K562 (cell line): Measurements from ENCODE around the gene LRRC15. TPM values are rescaled to one million over a fixed set of nuclear protein-coding genes. Genes with fewer than 3 reads are reported as not detected.
A peak's percentile ranks its signal among the peaks of the same experiment; 100 is the strongest.

ENCODE experiments used
- CBX1 ChIP-seq: sonication (generic); IDR thresholded peaks from 2 replicates; pipeline ENCODE4 v1.6.1; 2016; ENCODE audit warnings: antibody characterized with exemption, low read depth, mild to moderate bottlenecking
- CCAR2 ChIP-seq: fragments of 200-400 bp; formaldehyde crosslinking; IDR thresholded peaks from 2 replicates; pipeline ENCODE4 v1.6.1; 2017; ENCODE audit warnings: mild to moderate bottlenecking, low read depth, low read length
- ELF4 ChIP-seq: fragments of 450-650 bp; formaldehyde crosslinking; IDR thresholded peaks from 2 replicates; pipeline ENCODE4 v1.4.0; 2022; ENCODE audit warnings: missing genetic modification characterization
- MYBL2 ChIP-seq, 2 experiments: fragments of 450-650 bp in 1 of 2; sonication (generic) in 1 of 2; formaldehyde crosslinking in 1 of 2; IDR thresholded peaks; 2 replicates each; pipeline versions ENCODE4 v1.6.1 to v1.8.1; 2017 to 2022; ENCODE audit warnings: borderline replicate concordance in 1 of 2, inconsistent platforms in 1 of 2, low read depth in 1 of 2, mild to moderate bottlenecking in 1 of 2, missing genetic modification reagents in 1 of 2, moderate library complexity in 1 of 2
- NR2C1 ChIP-seq, 2 experiments: fragments of 450-650 bp; IDR thresholded peaks; 2 replicates each; pipeline ENCODE4 v1.6.1; 2017; ENCODE audit warnings: mild to moderate bottlenecking in 2 of 2, antibody characterized with exemption in 1 of 2, inconsistent platforms in 1 of 2, missing compliant biosample characterization in 1 of 2, missing genetic modification characterization in 1 of 2
- TBP ChIP-seq: optimal IDR thresholded peaks from 2 replicates; pipeline ENCODE3; 2011; ENCODE audit warnings: low read depth, low read length, improper control_type of control experiment
- ZBTB26 ChIP-seq: fragments of 450-650 bp; formaldehyde crosslinking; IDR thresholded peaks from 2 replicates; pipeline ENCODE4 v1.4.0; 2022; ENCODE audit warnings: missing genetic modification characterization
- ZNF263 ChIP-seq: sonication (generic); formaldehyde crosslinking; IDR thresholded peaks from 2 replicates; pipeline ENCODE4 v1.8.0; 2022; ENCODE audit warnings: mild to moderate bottlenecking, missing genetic modification reagents, borderline replicate concordance
- ZNF644 ChIP-seq: fragments of 200-800 bp; sonication (Bioruptor generic); IDR thresholded peaks from 2 replicates; pipeline ENCODE4 v1.6.1; 2016; ENCODE audit warnings: low read depth, missing genetic modification characterization, missing compliant biosample characterization
- polyA plus RNA-seq, 8 experiments: library from polyadenylated mRNA; depleted of rRNA in 4 of 8; stranded (reverse) in 5 of 8; unstranded in 3 of 8; fragments of >200 nt; fragmentation: Nextera tagmentation in 2 of 8; fragmentation: Illumina TruSeq in 1 of 8; extraction: Ambion mirVana in 2 of 8; extraction: Trizol in 1 of 8; gene quantifications; 2 replicates each; pipeline versions ENCODE4 v1.2.1 to v1.2.3, GENCODE V29; 2011 to 2014; ENCODE audit warnings: inconsistent platforms in 1 of 8, missing spikeins in 1 of 8
- total RNA-seq, 7 experiments: library from RNA; depleted of rRNA in 6 of 7; stranded (reverse); fragments of >200 nt in 6 of 7; fragmentation: Illumina TruSeq in 2 of 7; extraction: Trizol in 2 of 7; gene quantifications; 2 replicates each; pipeline versions ENCODE4 v1.2.1 to v1.2.3, GENCODE V29; 2011 to 2021; ENCODE audit warnings: low replicate concordance in 1 of 7
- TF ChIP-seq, protein P1 (sequence below), 2 experiments: fragments of 450-650 bp; formaldehyde crosslinking in 1 of 2; IDR thresholded peaks; 2 replicates each; pipeline versions ENCODE4 v1.4.0 to v1.6.1; 2014 to 2020; ENCODE audit warnings: mild to moderate bottlenecking in 2 of 2, borderline replicate concordance in 1 of 2, low read depth in 1 of 2
- TF ChIP-seq, protein P2 (sequence below): fragments of 250-450 bp; sonication (Bioruptor Pico); IDR thresholded peaks from 2 replicates; pipeline ENCODE4 v1.5.0; 2021

LRRC15 gene
- total and polyA plus RNA-seq, 9 of the 15 experiments (the other 6 are each of a cell fraction or from before 2014, with no cell fraction given), result not detected

- TF ChIP-seq CCAR2, result no peak
- TF ChIP-seq NR2C1 (IDR thresholded peaks at IDR 0.05), result no peak
- TF ChIP-seq NR2C1 (tag; IDR thresholded peaks at IDR 0.05), result no peak
- peak; percentile 94 for TF ChIP-seq CBX1
- TF ChIP-seq TBP, result no peak
- TF ChIP-seq ZBTB26 (CRISPR knock-in tag), result peak; percentile 16
- peak; percentile 68; the same call in 1 of the 2 replicates for TF ChIP-seq ELF4 (CRISPR knock-in tag)
- peak; percentile 73 for TF ChIP-seq ZNF263 (CRISPR knock-in tag)
- TF ChIP-seq, protein P1, sequence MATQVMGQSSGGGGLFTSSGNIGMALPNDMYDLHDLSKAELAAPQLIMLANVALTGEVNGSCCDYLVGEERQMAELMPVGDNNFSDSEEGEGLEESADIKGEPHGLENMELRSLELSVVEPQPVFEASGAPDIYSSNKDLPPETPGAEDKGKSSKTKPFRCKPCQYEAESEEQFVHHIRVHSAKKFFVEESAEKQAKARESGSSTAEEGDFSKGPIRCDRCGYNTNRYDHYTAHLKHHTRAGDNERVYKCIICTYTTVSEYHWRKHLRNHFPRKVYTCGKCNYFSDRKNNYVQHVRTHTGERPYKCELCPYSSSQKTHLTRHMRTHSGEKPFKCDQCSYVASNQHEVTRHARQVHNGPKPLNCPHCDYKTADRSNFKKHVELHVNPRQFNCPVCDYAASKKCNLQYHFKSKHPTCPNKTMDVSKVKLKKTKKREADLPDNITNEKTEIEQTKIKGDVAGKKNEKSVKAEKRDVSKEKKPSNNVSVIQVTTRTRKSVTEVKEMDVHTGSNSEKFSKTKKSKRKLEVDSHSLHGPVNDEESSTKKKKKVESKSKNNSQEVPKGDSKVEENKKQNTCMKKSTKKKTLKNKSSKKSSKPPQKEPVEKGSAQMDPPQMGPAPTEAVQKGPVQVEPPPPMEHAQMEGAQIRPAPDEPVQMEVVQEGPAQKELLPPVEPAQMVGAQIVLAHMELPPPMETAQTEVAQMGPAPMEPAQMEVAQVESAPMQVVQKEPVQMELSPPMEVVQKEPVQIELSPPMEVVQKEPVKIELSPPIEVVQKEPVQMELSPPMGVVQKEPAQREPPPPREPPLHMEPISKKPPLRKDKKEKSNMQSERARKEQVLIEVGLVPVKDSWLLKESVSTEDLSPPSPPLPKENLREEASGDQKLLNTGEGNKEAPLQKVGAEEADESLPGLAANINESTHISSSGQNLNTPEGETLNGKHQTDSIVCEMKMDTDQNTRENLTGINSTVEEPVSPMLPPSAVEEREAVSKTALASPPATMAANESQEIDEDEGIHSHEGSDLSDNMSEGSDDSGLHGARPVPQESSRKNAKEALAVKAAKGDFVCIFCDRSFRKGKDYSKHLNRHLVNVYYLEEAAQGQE (IDR thresholded peaks at IDR 0.05; ENCODE audit: borderline replicate concordance), result no peak
- TF ChIP-seq, protein P1 (CRISPR knock-in tag; IDR thresholded peaks at IDR 0.05; ENCODE audit: low read depth), result no peak
- TF ChIP-seq, protein P2, sequence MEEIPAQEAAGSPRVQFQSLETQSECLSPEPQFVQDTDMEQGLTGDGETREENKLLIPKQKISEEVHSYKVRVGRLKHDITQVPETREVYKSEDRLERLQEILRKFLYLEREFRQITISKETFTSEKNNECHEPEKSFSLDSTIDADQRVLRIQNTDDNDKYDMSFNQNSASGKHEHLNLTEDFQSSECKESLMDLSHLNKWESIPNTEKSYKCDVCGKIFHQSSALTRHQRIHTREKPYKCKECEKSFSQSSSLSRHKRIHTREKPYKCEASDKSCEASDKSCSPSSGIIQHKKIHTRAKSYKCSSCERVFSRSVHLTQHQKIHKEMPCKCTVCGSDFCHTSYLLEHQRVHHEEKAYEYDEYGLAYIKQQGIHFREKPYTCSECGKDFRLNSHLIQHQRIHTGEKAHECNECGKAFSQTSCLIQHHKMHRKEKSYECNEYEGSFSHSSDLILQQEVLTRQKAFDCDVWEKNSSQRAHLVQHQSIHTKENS (CRISPR knock-in tag), result no peak
- TF ChIP-seq MYBL2 (IDR thresholded peaks at IDR 0.05; ENCODE audit: low read depth), result no peak
- TF ChIP-seq MYBL2 (CRISPR knock-in tag; IDR thresholded peaks at IDR 0.05; ENCODE audit: borderline replicate concordance), result no peak
- TF ChIP-seq ZNF644 (tag), result no peak
These were observed 42.1 kb downstream of the LRRC15 start (continued) for GRCh38 chr3:194327218-194328052.
